SK-N-SH (cell line): ENCODE measurements around the gene ZFYVE19. TPM values are rescaled to one million over a fixed set of nuclear protein-coding genes. Genes with fewer than 3 reads are reported as not detected.

ENCODE experiments used
- CTCF ChIA-PET: fragments of 300-600, 350-600 bp; formaldehyde crosslinking; extraction: SDS; loops from one replicate; lab custom pipeline; 2021; lab: Yijun Ruan, JAX
- POLR2A ChIA-PET: fragments of 350-600 bp; sonication (Branson Sonifier 250); formaldehyde crosslinking; extraction: SDS; loops from one replicate; lab custom pipeline; 2020; ENCODE audit warnings: antibody characterized with exemption, inconsistent platforms; lab: Yijun Ruan, JAX
- DNase-seq: peaks from one replicate; pipeline ENCODE4 v3.0.0; 2012
- H2AFZ ChIP-seq: fragments of 200-600 bp; sonication (generic); 2 replicates; pipeline ENCODE4 v1.8.1; 2016; ENCODE audit warnings: antibody characterized with exemption, mild to moderate bottlenecking, low read depth
- H3F3A ChIP-seq: fragments of 200-600 bp; sonication (generic); replicated peaks from 2 replicates; pipeline ENCODE3; 2016; ENCODE audit warnings: antibody characterized with exemption, mild to moderate bottlenecking; ENCODE audit not compliant: insufficient read depth
- H3K27ac ChIP-seq, 2 experiments: fragments of 200-500 bp in 1 of 2; fragments of 200-600 bp in 1 of 2; sonication (Bioruptor generic) in 1 of 2; sonication (generic), shearing (Covaris generic) in 1 of 2; 2 replicates each; pipeline versions ENCODE4 v1.5.1 to v1.6.1; 2014 to 2016; ENCODE audit warnings: low read depth in 2 of 2, inconsistent platforms in 1 of 2, low read length in 1 of 2, mild to moderate bottlenecking in 1 of 2, mixed read lengths in 1 of 2
- H3K27me3 ChIP-seq: fragments of 200-600 bp; sonication (generic), shearing (Covaris generic); 2 replicates; pipeline ENCODE4 v1.6.1; 2016; ENCODE audit warnings: mixed run types; ENCODE audit not compliant: insufficient read depth
- H3K36me3 ChIP-seq, 2 experiments: fragments of 200-500 bp in 1 of 2; fragments of 200-600 bp in 1 of 2; sonication (Bioruptor generic) in 1 of 2; sonication (generic) in 1 of 2; replicated peaks in 1 of 2; 2 replicates each; pipeline versions ENCODE3 to v1.5.1; 2014 to 2016; ENCODE audit warnings: low read length in 1 of 2, mild to moderate bottlenecking in 1 of 2; ENCODE audit not compliant: insufficient read depth in 2 of 2, control insufficient read depth in 1 of 2
- H3K4me1 ChIP-seq, 2 experiments: fragments of 200-500 bp in 1 of 2; fragments of 200-600 bp in 1 of 2; sonication (Bioruptor generic) in 1 of 2; sonication (generic), shearing (Covaris generic) in 1 of 2; 2 replicates each; pipeline versions ENCODE4 v1.5.1 to v1.6.1; 2014 to 2016; ENCODE audit warnings: low read depth in 1 of 2, low read length in 1 of 2, mixed run types in 1 of 2; ENCODE audit not compliant: insufficient read depth in 2 of 2, control insufficient read depth in 1 of 2
- H3K4me2 ChIP-seq: fragments of 200-600 bp; sonication (generic), shearing (Covaris generic); 2 replicates; pipeline ENCODE4 v1.6.1; 2017; ENCODE audit warnings: mixed run types
- H3K4me3 ChIP-seq, 2 experiments: fragments of 200-500 bp in 1 of 2; fragments of 200-600 bp in 1 of 2; sonication (Bioruptor generic) in 1 of 2; sonication (generic), shearing (Covaris generic) in 1 of 2; 2 replicates each; pipeline versions ENCODE4 v1.5.1 to v1.8.1; 2014 to 2016; ENCODE audit warnings: low read depth in 2 of 2, inconsistent platforms in 1 of 2, low read length in 1 of 2, mild to moderate bottlenecking in 1 of 2, mixed read lengths in 1 of 2, moderate library complexity in 1 of 2
- H3K79me2 ChIP-seq: fragments of 200-600 bp; sonication (generic); 2 replicates; pipeline ENCODE4 v1.8.1; 2017; ENCODE audit warnings: mild to moderate bottlenecking; ENCODE audit not compliant: insufficient read depth
- H3K9ac ChIP-seq: fragments of 200-600 bp; sonication (generic); 2 replicates; pipeline ENCODE4 v1.6.1; 2017; ENCODE audit warnings: mixed run types
- H3K9me2 ChIP-seq: fragments of 200-600 bp; sonication (generic); 2 replicates; pipeline ENCODE4 v1.6.1; 2017; ENCODE audit warnings: mixed run types
- H3K9me3 ChIP-seq: fragments of 200-600 bp; sonication (generic); 2 replicates; pipeline ENCODE4 v1.6.1; 2017; ENCODE audit warnings: mixed run types, mild to moderate bottlenecking, moderate library complexity
- H4K20me1 ChIP-seq: fragments of 200-600 bp; sonication (generic); 2 replicates; pipeline ENCODE4 v1.6.1; 2017; ENCODE audit warnings: mild to moderate bottlenecking, mixed run types; ENCODE audit not compliant: insufficient read depth
- CHD2 ChIP-seq: fragments of 150-350 bp; IDR thresholded peaks from 2 replicates; pipeline ENCODE4 v1.6.1; 2018; ENCODE audit warnings: low read length; ENCODE audit not compliant: partially characterized antibody
- EZH2phosphoT487 ChIP-seq: fragments of 200-600 bp; sonication (generic); IDR thresholded peaks from 2 replicates; pipeline ENCODE4 v1.6.1; 2017; ENCODE audit warnings: low read depth, mixed run types, mild to moderate bottlenecking, antibody characterized with exemption, moderate library complexity, borderline replicate concordance
- FOXM1 ChIP-seq: IDR thresholded peaks from 2 replicates; pipeline ENCODE4 v1.4.0; 2012; ENCODE audit warnings: low read depth, mild to moderate bottlenecking
- GABPA ChIP-seq: IDR thresholded peaks from 2 replicates; pipeline ENCODE4 v1.4.0; 2012; ENCODE audit warnings: low read depth, mild to moderate bottlenecking
- IRF3 ChIP-seq: fragments of 150-350 bp; IDR thresholded peaks from 2 replicates; pipeline ENCODE4 v1.6.1; 2016; ENCODE audit warnings: mild to moderate bottlenecking, low read depth, low read length
- JUND ChIP-seq: IDR thresholded peaks from 2 replicates; pipeline ENCODE4 v1.4.0; 2012
- MXI1 ChIP-seq: IDR thresholded peaks from 2 replicates; pipeline ENCODE4 v1.6.1; 2012; ENCODE audit warnings: mild to moderate bottlenecking, low read depth, low read length, improper control_type of control experiment
- NFIC ChIP-seq: IDR thresholded peaks from 2 replicates; pipeline ENCODE4 v1.4.0; 2012; ENCODE audit warnings: borderline replicate concordance
- PBX3 ChIP-seq: IDR thresholded peaks from 2 replicates; pipeline ENCODE4; 2012
- RAD21 ChIP-seq: IDR thresholded peaks from 2 replicates; pipeline ENCODE4 v1.6.1; 2012; ENCODE audit warnings: mild to moderate bottlenecking, low read length
- RCOR1 ChIP-seq: fragments of 150-350 bp; IDR thresholded peaks from 2 replicates; pipeline ENCODE4 v1.6.1; 2017; ENCODE audit warnings: antibody characterized with exemption, low read length
- REST ChIP-seq: IDR thresholded peaks from 2 replicates; pipeline ENCODE4 v1.6.1; 2012; ENCODE audit warnings: mild to moderate bottlenecking, low read depth, low read length, moderate library complexity
- RFX5 ChIP-seq: IDR thresholded peaks from 2 replicates; pipeline ENCODE4 v1.6.1; 2012; ENCODE audit warnings: mild to moderate bottlenecking, improper control_type of control experiment, low read length
- RXRA ChIP-seq: IDR thresholded peaks from 2 replicates; pipeline ENCODE4 v1.4.0; 2012; ENCODE audit warnings: low read depth, mild to moderate bottlenecking, borderline replicate concordance
- SIN3A ChIP-seq: IDR thresholded peaks from 2 replicates; pipeline ENCODE4 v1.6.1; 2012; ENCODE audit warnings: low read depth, mild to moderate bottlenecking, low read length, moderate library complexity, borderline replicate concordance
- SMC3 ChIP-seq: IDR thresholded peaks from 2 replicates; pipeline ENCODE4 v1.6.1; 2012; ENCODE audit warnings: low read depth, low read length, improper control_type of control experiment
- TAF1 ChIP-seq: IDR thresholded peaks from 2 replicates; pipeline ENCODE4 v1.6.1; 2012; ENCODE audit warnings: low read depth, mild to moderate bottlenecking, low read length, moderate library complexity, borderline replicate concordance
- TEAD4 ChIP-seq: IDR thresholded peaks from 2 replicates; pipeline ENCODE4 v1.4.0; 2012; ENCODE audit warnings: mild to moderate bottlenecking, borderline replicate concordance; ENCODE audit not compliant: insufficient read depth
- USF2 ChIP-seq: fragments of 150-350 bp; IDR thresholded peaks from 2 replicates; pipeline ENCODE4 v1.6.1; 2017; ENCODE audit warnings: antibody characterized with exemption, low read length, low read depth, borderline replicate concordance
- WGBS: methylation state at CpG from one replicate; pipeline ENCODE4 v1.1.6; 2017; ENCODE audit warnings: low lambda C conversion rate; 5-methylcytosine and 5-hydroxymethylcytosine counted together
- polyA plus RNA-seq, 3 experiments: library from polyadenylated mRNA; depleted of rRNA; stranded (reverse); fragments of >200 nt; gene quantifications; 2 replicates each; pipeline ENCODE4 v1.2.3, GENCODE V29; 2012

The ZFYVE19 gene
- polyA plus RNA-seq, 1 of the 3 experiments (the other 2 are of a cell fraction) = 35.5 TPM

GRCh38 chr15:40853241-40853890, 46.5 kb downstream of the ZFYVE19 start:
- Histone ChIP-seq H3K4me1 (peaks cover 0 to 3% of the 10 kb centered on the region in 2 experiments; a peak in 1 of 4 replicates), H3K9ac (no peak overlapping the region), H2AFZ (no peak overlapping the region), H3F3A (no peaks in the 10 kb centered on the region)
- WGBS = 73% methylated on average over 9 of the region's 16 CpGs
- CTCF ChIA-PET = no interaction called here
- no peak for DNase-seq
- TF ChIP-seq RCOR1 (no peak), IRF3 (no peak), RAD21 (no peak), SIN3A (no peak), JUND (no peak), REST (no peak), EZH2phosphoT487 (no peak), USF2 (no peak), CHD2 (no peak)
- TF ChIP-seq, all 33 proteins: peak for 0
- POLR2A ChIA-PET = no interaction called here
- H3K4me3 ChIP-seq = no peak overlapping the region
- H3K27ac ChIP-seq = no peak overlapping the region
- H3K79me2 ChIP-seq = no peaks in the 10 kb centered on the region
- no peaks in the 10 kb centered on the region for H3K36me3 ChIP-seq
- H3K27me3 ChIP-seq = no peaks in the 10 kb centered on the region
- no peak overlapping the region for H3K4me2 ChIP-seq
- no peaks in the 10 kb centered on the region for H4K20me1 ChIP-seq
- no peaks in the 10 kb centered on the region for H3K9me2 ChIP-seq
- H3K9me3 ChIP-seq = no peaks in the 10 kb centered on the region

- CTCF ChIA-PET = no interaction called here
- H3K36me3 ChIP-seq = no peaks in the 10 kb centered on the region
- WGBS = 87% methylated on average over 3 of the region's 10 CpGs
- H3K27ac ChIP-seq = no peak overlapping the region
- H3K9me3 ChIP-seq = no peaks in the 10 kb centered on the region
- H3K27me3 ChIP-seq = no peaks in the 10 kb centered on the region
- POLR2A ChIA-PET = no interaction called here
- H3K9me2 ChIP-seq = no peaks in the 10 kb centered on the region
- DNase-seq = no peak
- no peaks in the 10 kb centered on the region for H3K79me2 ChIP-seq
- no peak overlapping the region for H3K4me3 ChIP-seq
- H3F3A ChIP-seq = peaks cover 3% of the 10 kb centered on the region
- no peak overlapping the region for H3K9ac ChIP-seq
- no peak overlapping the region for H3K4me2 ChIP-seq
- no peak overlapping the region for H2AFZ ChIP-seq
- peaks cover 0 to 3% of the 10 kb centered on the region in 2 experiments; a peak in 1 of 4 replicates for H3K4me1 ChIP-seq
- no peaks in the 10 kb centered on the region for H4K20me1 ChIP-seq
- TF ChIP-seq MXI1 (no peak), RCOR1 (no peak), RFX5 (no peak), NFIC (no peak), IRF3 (no peak), JUND (no peak), SMC3 (no peak), FOXM1 (no peak), RXRA (no peak), PBX3 (no peak), TEAD4 (no peak), GABPA (no peak), TAF1 (no peak)
These were observed 47.3 kb downstream of the ZFYVE19 start for GRCh38 chr15:40854161-40854560.
